GM21529 (cell line): ENCODE measurements around the gene STYXL1.

Experiments
- ATAC-seq: cut with Tn5 transposase; IDR thresholded peaks from one replicate; pipeline ENCODE4 v1.9.1; 2021; ENCODE audit not compliant: unreplicated experiment

STYXL1 gene

GRCh38 chr7:75960372-75960771 lies 87.4 kb downstream of the STYXL1 start:
- ATAC-seq = no peak

GRCh38 chr7:75958802-75959543 lies 88.8 kb downstream of the STYXL1 start:
- no peak for ATAC-seq

- no peak for ATAC-seq
These were observed 90.6 kb downstream of the STYXL1 start for GRCh38 chr7:75957021-75957736.

GRCh38 chr7:75955331-75955955 lies 92.4 kb downstream of the STYXL1 start:
- no peak for ATAC-seq

GRCh38 chr7:75953931-75954330 lies 93.9 kb downstream of the STYXL1 start:
- ATAC-seq = no peak

- ATAC-seq = no peak
These were observed 94.4 kb downstream of the STYXL1 start for GRCh38 chr7:75953431-75953830.

GRCh38 chr7:75951506-75951905 lies 96.3 kb downstream of the STYXL1 start:
- ATAC-seq = no peak

- ATAC-seq = no peak
These were observed 97.6 kb downstream of the STYXL1 start for GRCh38 chr7:75950111-75950681.

- ATAC-seq = no peak
These were observed 99.6 kb downstream of the STYXL1 start for GRCh38 chr7:75948179-75948578.
